C4-2B (cell line): Measurements from ENCODE around the gene PLS1.

ENCODE experiments used
- CTCF ChIP-seq: fragments of 450-650 bp; conservative IDR thresholded peaks from 2 replicates; pipeline ENCODE4 v1.5.1; 2017; ENCODE audit warnings: mild to moderate bottlenecking
- ZFX ChIP-seq: fragments of 450-650 bp; IDR thresholded peaks from 2 replicates; pipeline ENCODE4 v1.6.1; 2017

GRCh38 chr3:142660893-142661292 lies 64.7 kb downstream of the PLS1 start:
- TF ChIP-seq CTCF (no peak), ZFX (no peak)
